Chondrocyte (in vitro differentiated cells): ENCODE data around the gene GPR146. TPM values are rescaled to one million over a fixed set of nuclear protein-coding genes. Genes with fewer than 3 reads are reported as not detected.

ENCODE experiments used
- DNase-seq: peaks from one replicate; pipeline ENCODE4 v3.0.0; 2021; ENCODE audit warnings: mixed read lengths, low spot score
- H3K27ac Mint-ChIP-seq: one replicate; pipeline ENCODE4 v1.8.0; 2021; ENCODE audit warnings: mild to moderate bottlenecking, moderate library complexity, mixed read lengths; ENCODE audit not compliant: unreplicated experiment
- H3K27me3 Mint-ChIP-seq: 2 replicates; pipeline ENCODE4 v1.8.0; 2021; ENCODE audit warnings: low read depth, mixed read lengths
- H3K36me3 Mint-ChIP-seq: 2 replicates; pipeline ENCODE4 v1.8.0; 2021; ENCODE audit warnings: low read depth, mixed read lengths
- H3K4me1 Mint-ChIP-seq: 2 replicates; pipeline ENCODE4 v1.8.0; 2021; ENCODE audit warnings: low read depth, mild to moderate bottlenecking, mixed read lengths
- H3K4me3 Mint-ChIP-seq: one replicate; pipeline ENCODE4 v1.8.0; 2021; ENCODE audit warnings: mild to moderate bottlenecking, moderate library complexity, mixed read lengths; ENCODE audit not compliant: unreplicated experiment
- H3K9me3 Mint-ChIP-seq: 2 replicates; pipeline ENCODE4 v1.8.0; 2021; ENCODE audit warnings: low read depth, mixed read lengths
- CTCF ChIP-seq: fragments of 200-600 bp; sonication (generic); IDR thresholded peaks from 2 replicates; pipeline ENCODE4 v1.5.0; 2021; ENCODE audit warnings: antibody characterized with exemption, mild to moderate bottlenecking, moderate library complexity
- total RNA-seq: library from RNA; stranded (reverse); gene quantifications from 3 replicates; pipeline ENCODE4 v1.2.1, GENCODE V29; 2021

Gene GPR146
- total RNA-seq, 1 donor from 2014 or later: 3.8 TPM

GRCh38 chr7:1054861-1055450 is 10.6 kb downstream of the GPR146 start:
- DNase-seq: peak; percentile 83
- Mint-ChIP-seq H3K36me3 (no peaks in the 10 kb centered on the region), H3K27me3 (no peaks in the 10 kb centered on the region), H3K9me3 (no peaks in the 10 kb centered on the region), H3K27ac (no peak overlapping the region), H3K4me3 (no peak overlapping the region), H3K4me1 (peaks cover 4% of the 10 kb centered on the region)
- TF ChIP-seq CTCF: no peak

- no peak overlapping the region for H3K4me3 Mint-ChIP-seq
- no peak for TF ChIP-seq CTCF
- H3K4me1 Mint-ChIP-seq: peaks cover 9% of the 10 kb centered on the region
Observed at GRCh38 chr7:1055491-1055955, 11.2 kb downstream of the GPR146 start.

DNA sequence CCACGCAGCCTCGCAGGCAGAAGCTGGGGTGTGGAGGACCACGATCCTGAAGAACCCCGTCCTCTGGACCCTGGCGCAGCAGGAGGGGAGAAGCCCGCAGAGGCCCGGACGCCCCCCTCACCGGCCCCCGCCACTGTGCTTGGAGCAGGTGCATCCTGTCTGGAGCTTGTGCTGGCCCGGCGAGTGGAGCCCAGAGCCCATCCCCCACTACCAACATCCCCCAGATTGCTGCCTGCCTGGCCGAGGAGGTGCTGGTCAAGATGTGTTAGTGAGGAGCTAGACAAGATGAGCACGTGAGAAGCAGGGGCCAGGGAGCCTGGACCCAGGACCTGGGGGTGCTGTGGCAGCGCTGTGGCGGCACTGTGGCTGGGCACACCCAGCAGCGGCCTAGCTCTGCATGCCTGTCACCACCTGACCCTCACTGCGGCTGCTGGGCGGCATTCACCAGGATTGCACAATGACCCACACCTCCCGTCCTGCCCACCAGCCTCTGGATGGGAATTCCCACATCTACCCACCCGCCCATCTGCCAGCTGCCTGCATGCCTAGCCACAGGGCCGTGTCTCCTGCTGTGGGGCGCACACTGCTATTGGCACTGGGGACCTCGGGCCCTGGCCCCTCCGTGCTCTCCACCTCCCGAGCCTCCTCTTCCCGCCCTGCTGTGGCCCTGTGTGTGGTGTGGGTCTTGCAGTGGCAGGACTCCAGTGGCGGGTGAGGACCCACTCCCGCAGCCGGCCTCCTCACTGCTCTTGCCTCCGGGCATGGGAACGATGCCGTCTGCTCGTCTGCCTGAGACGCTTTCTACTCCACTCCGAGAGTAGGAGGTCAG is 11.8 kb downstream of the GPR146 start:
- H3K27me3 Mint-ChIP-seq: no peaks in the 10 kb centered on the region
- no peak overlapping the region for H3K4me3 Mint-ChIP-seq
- H3K4me1 Mint-ChIP-seq: peaks cover 9% of the 10 kb centered on the region
- TF ChIP-seq CTCF: no peak
- H3K27ac Mint-ChIP-seq: no peak overlapping the region
- no peaks in the 10 kb centered on the region for H3K9me3 Mint-ChIP-seq
- DNase-seq: peak; percentile 92
- no peaks in the 10 kb centered on the region for H3K36me3 Mint-ChIP-seq

More at GRCh38 chr7:1055491-1055955, 11.2 kb downstream of the GPR146 start:
- H3K9me3 Mint-ChIP-seq: no peaks in the 10 kb centered on the region
- no peak overlapping the region for H3K27ac Mint-ChIP-seq
- peak; percentile 82 for DNase-seq
- no peaks in the 10 kb centered on the region for H3K36me3 Mint-ChIP-seq
- no peaks in the 10 kb centered on the region for H3K27me3 Mint-ChIP-seq

- H3K27ac Mint-ChIP-seq: no peak overlapping the region
- H3K9me3 Mint-ChIP-seq: no peaks in the 10 kb centered on the region
- H3K4me1 Mint-ChIP-seq: peaks cover 9% of the 10 kb centered on the region
- H3K27me3 Mint-ChIP-seq: no peaks in the 10 kb centered on the region
- H3K4me3 Mint-ChIP-seq: no peak overlapping the region
- DNase-seq: peak; percentile 72
- no peaks in the 10 kb centered on the region for H3K36me3 Mint-ChIP-seq
- no peak for TF ChIP-seq CTCF
Observed at GRCh38 chr7:1056785-1057410, 12.6 kb downstream of the GPR146 start.
